HEK293 (cell line): ENCODE measurements around the gene LYPD3.

Source experiments
- GLI4 ChIP-seq: fragments of 450-650 bp; formaldehyde crosslinking; IDR thresholded peaks from 2 replicates; pipeline ENCODE4 v1.5.1; 2016; ENCODE audit warnings: missing biosample characterization, missing genetic modification characterization
- IKZF3 ChIP-seq: fragments of 450-650 bp; IDR thresholded peaks from 2 replicates; pipeline ENCODE4 v1.5.0; 2018; ENCODE audit warnings: missing biosample characterization, mild to moderate bottlenecking, missing genetic modification characterization, moderate library complexity
- KLF10 ChIP-seq: fragments of 450-650 bp; IDR thresholded peaks from 2 replicates; pipeline ENCODE4 v1.5.1; 2018; ENCODE audit warnings: missing biosample characterization, mild to moderate bottlenecking, missing genetic modification characterization
- KLF8 ChIP-seq: fragments of 450-650 bp; formaldehyde crosslinking; IDR thresholded peaks from 2 replicates; pipeline ENCODE4 v1.5.1; 2016; ENCODE audit warnings: missing biosample characterization, missing genetic modification characterization
- SP7 ChIP-seq: fragments of 450-650 bp; formaldehyde crosslinking; IDR thresholded peaks from 2 replicates; pipeline ENCODE4 v1.5.1; 2016; ENCODE audit warnings: missing biosample characterization, missing genetic modification characterization
- ZBTB21 ChIP-seq: fragments of 450-650 bp; formaldehyde crosslinking; IDR thresholded peaks from 2 replicates; pipeline ENCODE4 v1.5.1; 2017; ENCODE audit warnings: missing biosample characterization, missing genetic modification characterization
- ZFP41 ChIP-seq: fragments of 450-650 bp; formaldehyde crosslinking; IDR thresholded peaks from 2 replicates; pipeline ENCODE4 v1.5.1; 2016; ENCODE audit warnings: missing biosample characterization, missing genetic modification characterization, borderline replicate concordance
- ZFP69B ChIP-seq: fragments of 450-650 bp; formaldehyde crosslinking; IDR thresholded peaks from 2 replicates; pipeline ENCODE4 v1.5.1; 2016; ENCODE audit warnings: missing biosample characterization, missing genetic modification characterization
- ZNF112 ChIP-seq: fragments of 450-650 bp; formaldehyde crosslinking; IDR thresholded peaks from 2 replicates; pipeline ENCODE4 v1.5.0; 2017; ENCODE audit warnings: missing biosample characterization, missing genetic modification characterization
- ZNF121 ChIP-seq: fragments of 450-650 bp; formaldehyde crosslinking; IDR thresholded peaks from 2 replicates; pipeline ENCODE4 v1.5.1; 2016; ENCODE audit warnings: missing biosample characterization, missing genetic modification characterization
- ZNF140 ChIP-seq: fragments of 450-650 bp; formaldehyde crosslinking; IDR thresholded peaks from 2 replicates; pipeline ENCODE4 v1.5.1; 2016; ENCODE audit warnings: missing biosample characterization, missing genetic modification characterization
- ZNF248 ChIP-seq: fragments of 450-650 bp; formaldehyde crosslinking; IDR thresholded peaks from 2 replicates; pipeline ENCODE4 v1.5.1; 2017; ENCODE audit warnings: missing biosample characterization, missing genetic modification characterization
- ZNF311 ChIP-seq: fragments of 450-650 bp; formaldehyde crosslinking; IDR thresholded peaks from 2 replicates; pipeline ENCODE4 v1.5.1; 2017; ENCODE audit warnings: missing biosample characterization, missing genetic modification characterization, borderline replicate concordance
- ZNF366 ChIP-seq: fragments of 450-650 bp; formaldehyde crosslinking; conservative IDR thresholded peaks from 2 replicates; pipeline ENCODE4 v1.5.1; 2016; ENCODE audit warnings: missing biosample characterization, missing genetic modification characterization
- ZNF394 ChIP-seq: fragments of 450-650 bp; formaldehyde crosslinking; IDR thresholded peaks from 2 replicates; pipeline ENCODE4 v1.5.1; 2016; ENCODE audit warnings: missing biosample characterization, missing genetic modification characterization, mild to moderate bottlenecking, moderate library complexity, borderline replicate concordance
- ZNF629 ChIP-seq: fragments of 450-650 bp; formaldehyde crosslinking; IDR thresholded peaks from 2 replicates; pipeline ENCODE4 v1.5.1; 2017; ENCODE audit warnings: missing biosample characterization, missing genetic modification characterization
- ZNF707 ChIP-seq: fragments of 450-650 bp; formaldehyde crosslinking; IDR thresholded peaks from 2 replicates; pipeline ENCODE4 v1.5.1; 2016; ENCODE audit warnings: missing biosample characterization, missing genetic modification characterization
- ZNF768 ChIP-seq: fragments of 450-650 bp; formaldehyde crosslinking; IDR thresholded peaks from 2 replicates; pipeline ENCODE4 v1.5.1; 2018; ENCODE audit warnings: missing biosample characterization, mild to moderate bottlenecking, missing genetic modification characterization
- ZNF777 ChIP-seq: fragments of 450-650 bp; formaldehyde crosslinking; IDR thresholded peaks from 2 replicates; pipeline ENCODE4 v1.5.1; 2017; ENCODE audit warnings: missing biosample characterization, missing genetic modification characterization, borderline replicate concordance
- TF ChIP-seq, protein P1 (sequence below): fragments of 450-650 bp; formaldehyde crosslinking; IDR thresholded peaks from 2 replicates; pipeline ENCODE4 v1.5.1; 2016; ENCODE audit warnings: missing biosample characterization, missing genetic modification characterization
- TF ChIP-seq, protein P2 (sequence below): fragments of 450-650 bp; formaldehyde crosslinking; IDR thresholded peaks from 2 replicates; pipeline ENCODE4 v1.5.1; 2016; ENCODE audit warnings: missing biosample characterization, missing genetic modification characterization
- TF ChIP-seq, protein P3 (sequence below): fragments of 450-650 bp; formaldehyde crosslinking; IDR thresholded peaks from 2 replicates; pipeline ENCODE4 v1.5.1; 2016; ENCODE audit warnings: missing biosample characterization, missing genetic modification characterization
- TF ChIP-seq, protein P4 (sequence below): fragments of 450-650 bp; formaldehyde crosslinking; IDR thresholded peaks from 2 replicates; pipeline ENCODE4 v1.5.1; 2016; ENCODE audit warnings: missing biosample characterization, missing genetic modification characterization
- TF ChIP-seq, protein P5 (sequence below): fragments of 450-650 bp; formaldehyde crosslinking; IDR thresholded peaks from 2 replicates; pipeline ENCODE4 v1.5.1; 2016; ENCODE audit warnings: missing biosample characterization, missing genetic modification characterization
- TF ChIP-seq, protein P6 (sequence below): fragments of 450-650 bp; formaldehyde crosslinking; IDR thresholded peaks from 2 replicates; pipeline ENCODE4 v1.5.1; 2016; ENCODE audit warnings: missing biosample characterization, missing genetic modification characterization

The LYPD3 gene

DNA sequence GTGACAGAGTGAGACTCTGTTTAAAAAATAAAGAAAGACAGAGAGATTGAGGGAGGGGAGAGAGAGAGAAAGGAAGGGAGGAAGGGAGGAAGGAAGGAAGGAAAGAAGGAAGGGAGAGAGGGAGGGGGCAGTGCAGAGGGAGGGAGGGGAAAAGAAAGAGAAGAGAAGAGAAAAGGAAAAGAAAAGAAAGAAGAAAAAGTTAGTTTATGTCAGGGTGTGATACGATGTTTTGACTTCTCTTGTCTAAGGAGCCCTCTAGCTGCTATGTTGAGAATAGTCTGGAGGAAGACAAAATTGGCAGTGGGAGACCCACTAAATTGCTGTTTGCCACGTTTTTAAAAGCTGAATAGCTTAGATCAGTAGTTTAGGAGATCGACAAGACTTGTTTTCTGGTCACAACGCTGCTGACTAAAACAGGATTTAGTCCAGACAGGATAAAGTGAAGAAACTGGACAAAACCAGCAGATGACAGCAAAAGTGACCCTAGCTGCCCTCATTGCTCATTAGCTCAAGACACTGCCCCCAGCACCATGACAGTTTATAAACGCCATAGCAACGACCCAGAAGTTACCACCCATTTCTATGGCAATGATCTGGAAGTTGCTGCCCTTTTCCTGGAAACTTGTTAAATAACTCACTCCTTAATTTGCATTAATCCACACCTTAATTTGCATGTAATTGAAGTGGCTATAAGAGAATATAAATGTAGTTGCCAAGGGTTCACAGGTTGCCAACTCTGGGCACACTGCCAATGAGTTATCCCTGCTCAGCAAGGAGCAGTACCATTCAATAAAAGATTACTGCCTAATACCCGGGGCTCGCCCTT is 39.6 kb downstream of the LYPD3 start (continued):
- TF ChIP-seq, protein P1, sequence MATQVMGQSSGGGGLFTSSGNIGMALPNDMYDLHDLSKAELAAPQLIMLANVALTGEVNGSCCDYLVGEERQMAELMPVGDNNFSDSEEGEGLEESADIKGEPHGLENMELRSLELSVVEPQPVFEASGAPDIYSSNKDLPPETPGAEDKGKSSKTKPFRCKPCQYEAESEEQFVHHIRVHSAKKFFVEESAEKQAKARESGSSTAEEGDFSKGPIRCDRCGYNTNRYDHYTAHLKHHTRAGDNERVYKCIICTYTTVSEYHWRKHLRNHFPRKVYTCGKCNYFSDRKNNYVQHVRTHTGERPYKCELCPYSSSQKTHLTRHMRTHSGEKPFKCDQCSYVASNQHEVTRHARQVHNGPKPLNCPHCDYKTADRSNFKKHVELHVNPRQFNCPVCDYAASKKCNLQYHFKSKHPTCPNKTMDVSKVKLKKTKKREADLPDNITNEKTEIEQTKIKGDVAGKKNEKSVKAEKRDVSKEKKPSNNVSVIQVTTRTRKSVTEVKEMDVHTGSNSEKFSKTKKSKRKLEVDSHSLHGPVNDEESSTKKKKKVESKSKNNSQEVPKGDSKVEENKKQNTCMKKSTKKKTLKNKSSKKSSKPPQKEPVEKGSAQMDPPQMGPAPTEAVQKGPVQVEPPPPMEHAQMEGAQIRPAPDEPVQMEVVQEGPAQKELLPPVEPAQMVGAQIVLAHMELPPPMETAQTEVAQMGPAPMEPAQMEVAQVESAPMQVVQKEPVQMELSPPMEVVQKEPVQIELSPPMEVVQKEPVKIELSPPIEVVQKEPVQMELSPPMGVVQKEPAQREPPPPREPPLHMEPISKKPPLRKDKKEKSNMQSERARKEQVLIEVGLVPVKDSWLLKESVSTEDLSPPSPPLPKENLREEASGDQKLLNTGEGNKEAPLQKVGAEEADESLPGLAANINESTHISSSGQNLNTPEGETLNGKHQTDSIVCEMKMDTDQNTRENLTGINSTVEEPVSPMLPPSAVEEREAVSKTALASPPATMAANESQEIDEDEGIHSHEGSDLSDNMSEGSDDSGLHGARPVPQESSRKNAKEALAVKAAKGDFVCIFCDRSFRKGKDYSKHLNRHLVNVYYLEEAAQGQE (tag by site-specific recombination), result no peak
- TF ChIP-seq ZNF121, result no peak
- no peak for TF ChIP-seq ZNF248 (tag by site-specific recombination)
- TF ChIP-seq ZBTB21 (tag by site-specific recombination), result 0 out of 2 replicates have a peak, but pooled peaks have one; percentile 19
- peak; percentile 11; the same call in 1 of the 2 replicates for TF ChIP-seq ZFP69B
- TF ChIP-seq ZNF768 (tag by site-specific recombination), result no peak
- TF ChIP-seq, protein P2, sequence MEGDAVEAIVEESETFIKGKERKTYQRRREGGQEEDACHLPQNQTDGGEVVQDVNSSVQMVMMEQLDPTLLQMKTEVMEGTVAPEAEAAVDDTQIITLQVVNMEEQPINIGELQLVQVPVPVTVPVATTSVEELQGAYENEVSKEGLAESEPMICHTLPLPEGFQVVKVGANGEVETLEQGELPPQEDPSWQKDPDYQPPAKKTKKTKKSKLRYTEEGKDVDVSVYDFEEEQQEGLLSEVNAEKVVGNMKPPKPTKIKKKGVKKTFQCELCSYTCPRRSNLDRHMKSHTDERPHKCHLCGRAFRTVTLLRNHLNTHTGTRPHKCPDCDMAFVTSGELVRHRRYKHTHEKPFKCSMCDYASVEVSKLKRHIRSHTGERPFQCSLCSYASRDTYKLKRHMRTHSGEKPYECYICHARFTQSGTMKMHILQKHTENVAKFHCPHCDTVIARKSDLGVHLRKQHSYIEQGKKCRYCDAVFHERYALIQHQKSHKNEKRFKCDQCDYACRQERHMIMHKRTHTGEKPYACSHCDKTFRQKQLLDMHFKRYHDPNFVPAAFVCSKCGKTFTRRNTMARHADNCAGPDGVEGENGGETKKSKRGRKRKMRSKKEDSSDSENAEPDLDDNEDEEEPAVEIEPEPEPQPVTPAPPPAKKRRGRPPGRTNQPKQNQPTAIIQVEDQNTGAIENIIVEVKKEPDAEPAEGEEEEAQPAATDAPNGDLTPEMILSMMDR (tag by site-specific recombination), result peak; percentile 91
- no peak for TF ChIP-seq ZNF311 (tag by site-specific recombination)
- peak; percentile 97 for TF ChIP-seq ZNF366 (tag by site-specific recombination)
- TF ChIP-seq, protein P3, sequence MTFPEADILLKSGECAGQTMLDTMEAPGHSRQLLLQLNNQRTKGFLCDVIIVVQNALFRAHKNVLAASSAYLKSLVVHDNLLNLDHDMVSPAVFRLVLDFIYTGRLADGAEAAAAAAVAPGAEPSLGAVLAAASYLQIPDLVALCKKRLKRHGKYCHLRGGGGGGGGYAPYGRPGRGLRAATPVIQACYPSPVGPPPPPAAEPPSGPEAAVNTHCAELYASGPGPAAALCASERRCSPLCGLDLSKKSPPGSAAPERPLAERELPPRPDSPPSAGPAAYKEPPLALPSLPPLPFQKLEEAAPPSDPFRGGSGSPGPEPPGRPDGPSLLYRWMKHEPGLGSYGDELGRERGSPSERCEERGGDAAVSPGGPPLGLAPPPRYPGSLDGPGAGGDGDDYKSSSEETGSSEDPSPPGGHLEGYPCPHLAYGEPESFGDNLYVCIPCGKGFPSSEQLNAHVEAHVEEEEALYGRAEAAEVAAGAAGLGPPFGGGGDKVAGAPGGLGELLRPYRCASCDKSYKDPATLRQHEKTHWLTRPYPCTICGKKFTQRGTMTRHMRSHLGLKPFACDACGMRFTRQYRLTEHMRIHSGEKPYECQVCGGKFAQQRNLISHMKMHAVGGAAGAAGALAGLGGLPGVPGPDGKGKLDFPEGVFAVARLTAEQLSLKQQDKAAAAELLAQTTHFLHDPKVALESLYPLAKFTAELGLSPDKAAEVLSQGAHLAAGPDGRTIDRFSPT (tag by site-specific recombination), result no peak
- no peak for TF ChIP-seq ZNF140 (tag by site-specific recombination)
- TF ChIP-seq KLF8 (tag by site-specific recombination), result peak; percentile 65
- TF ChIP-seq KLF10 (tag by site-specific recombination), result no peak
- TF ChIP-seq ZNF394, result no peak; the same call in 1 of the 2 replicates
- TF ChIP-seq ZNF629 (tag by site-specific recombination), result no peak
- TF ChIP-seq ZNF112, result no peak
- TF ChIP-seq, protein P4, sequence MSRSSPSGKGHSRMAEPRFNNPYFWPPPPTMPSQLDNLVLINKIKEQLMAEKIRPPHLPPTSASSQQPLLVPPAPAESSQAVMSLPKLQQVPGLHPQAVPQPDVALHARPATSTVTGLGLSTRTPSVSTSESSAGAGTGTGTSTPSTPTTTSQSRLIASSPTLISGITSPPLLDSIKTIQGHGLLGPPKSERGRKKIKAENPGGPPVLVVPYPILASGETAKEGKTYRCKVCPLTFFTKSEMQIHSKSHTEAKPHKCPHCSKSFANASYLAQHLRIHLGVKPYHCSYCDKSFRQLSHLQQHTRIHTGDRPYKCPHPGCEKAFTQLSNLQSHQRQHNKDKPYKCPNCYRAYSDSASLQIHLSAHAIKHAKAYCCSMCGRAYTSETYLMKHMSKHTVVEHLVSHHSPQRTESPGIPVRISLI (tag by site-specific recombination), result 0 out of 2 replicates have a peak, but pooled peaks have one; percentile 74
- TF ChIP-seq ZNF777 (tag by site-specific recombination), result 0 out of 2 replicates have a peak, but pooled peaks have one; percentile 11
- TF ChIP-seq, protein P5, sequence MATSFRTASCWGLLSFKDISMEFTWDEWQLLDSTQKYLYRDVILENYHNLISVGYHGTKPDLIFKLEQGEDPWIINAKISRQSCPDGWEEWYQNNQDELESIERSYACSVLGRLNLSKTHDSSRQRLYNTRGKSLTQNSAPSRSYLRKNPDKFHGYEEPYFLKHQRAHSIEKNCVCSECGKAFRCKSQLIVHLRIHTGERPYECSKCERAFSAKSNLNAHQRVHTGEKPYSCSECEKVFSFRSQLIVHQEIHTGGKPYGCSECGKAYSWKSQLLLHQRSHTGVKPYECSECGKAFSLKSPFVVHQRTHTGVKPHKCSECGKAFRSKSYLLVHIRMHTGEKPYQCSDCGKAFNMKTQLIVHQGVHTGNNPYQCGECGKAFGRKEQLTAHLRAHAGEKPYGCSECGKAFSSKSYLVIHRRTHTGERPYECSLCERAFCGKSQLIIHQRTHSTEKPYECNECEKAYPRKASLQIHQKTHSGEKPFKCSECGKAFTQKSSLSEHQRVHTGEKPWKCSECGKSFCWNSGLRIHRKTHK (tag by site-specific recombination), result no peak
- TF ChIP-seq IKZF3 (tag by site-specific recombination), result no peak
- no peak for TF ChIP-seq ZFP41
- no peak for TF ChIP-seq GLI4
- TF ChIP-seq, protein P6, sequence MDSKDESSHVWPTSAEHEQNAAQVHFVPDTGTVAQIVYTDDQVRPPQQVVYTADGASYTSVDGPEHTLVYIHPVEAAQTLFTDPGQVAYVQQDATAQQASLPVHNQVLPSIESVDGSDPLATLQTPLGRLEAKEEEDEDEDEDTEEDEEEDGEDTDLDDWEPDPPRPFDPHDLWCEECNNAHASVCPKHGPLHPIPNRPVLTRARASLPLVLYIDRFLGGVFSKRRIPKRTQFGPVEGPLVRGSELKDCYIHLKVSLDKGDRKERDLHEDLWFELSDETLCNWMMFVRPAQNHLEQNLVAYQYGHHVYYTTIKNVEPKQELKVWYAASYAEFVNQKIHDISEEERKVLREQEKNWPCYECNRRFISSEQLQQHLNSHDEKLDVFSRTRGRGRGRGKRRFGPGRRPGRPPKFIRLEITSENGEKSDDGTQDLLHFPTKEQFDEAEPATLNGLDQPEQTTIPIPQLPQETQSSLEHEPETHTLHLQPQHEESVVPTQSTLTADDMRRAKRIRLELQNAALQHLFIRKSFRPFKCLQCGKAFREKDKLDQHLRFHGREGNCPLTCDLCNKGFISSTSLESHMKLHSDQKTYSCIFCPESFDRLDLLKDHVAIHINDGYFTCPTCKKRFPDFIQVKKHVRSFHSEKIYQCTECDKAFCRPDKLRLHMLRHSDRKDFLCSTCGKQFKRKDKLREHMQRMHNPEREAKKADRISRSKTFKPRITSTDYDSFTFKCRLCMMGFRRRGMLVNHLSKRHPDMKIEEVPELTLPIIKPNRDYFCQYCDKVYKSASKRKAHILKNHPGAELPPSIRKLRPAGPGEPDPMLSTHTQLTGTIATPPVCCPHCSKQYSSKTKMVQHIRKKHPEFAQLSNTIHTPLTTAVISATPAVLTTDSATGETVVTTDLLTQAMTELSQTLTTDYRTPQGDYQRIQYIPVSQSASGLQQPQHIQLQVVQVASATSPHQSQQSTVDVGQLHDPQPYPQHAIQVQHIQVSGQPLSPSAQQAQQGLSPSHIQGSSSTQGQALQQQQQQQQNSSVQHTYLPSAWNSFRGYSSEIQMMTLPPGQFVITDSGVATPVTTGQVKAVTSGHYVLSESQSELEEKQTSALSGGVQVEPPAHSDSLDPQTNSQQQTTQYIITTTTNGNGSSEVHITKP, result 0 out of 2 replicates have a peak, but pooled peaks have one; percentile 7
- TF ChIP-seq SP7 (tag by site-specific recombination), result peak; percentile 11; the same call in 1 of the 2 replicates
- no peak for TF ChIP-seq ZNF707 (tag by site-specific recombination)
